Lung (tissue), 13 donors: ENCODE measurements around the gene NMUR1. TPM values are rescaled to one million over a fixed set of nuclear protein-coding genes. Genes with fewer than 3 reads are reported as not detected.

ENCODE experiments used
- ATAC-seq: fragments of 200-7000 bp; cut with Tn5 transposase; one replicate; pipeline ENCODE4 v1.9.1; 2020; ENCODE audit warnings: moderate number of reproducible peaks; ENCODE audit not compliant: insufficient read depth, low FRiP score
- DNase-seq, 3 donors: peaks; one replicate each; pipeline ENCODE4 v3.0.0-alpha.2; 2013 to 2017
- H3K27ac ChIP-seq, 2 donors: one replicate each; pipeline ENCODE4 v1.5.1; 2013; ENCODE audit warnings: mild to moderate bottlenecking in 2 of 2, moderate library complexity in 2 of 2, control low read depth in 1 of 2, inconsistent platforms in 1 of 2, low read depth in 1 of 2, low read length in 1 of 2
- H3K27me3 ChIP-seq, 3 donors: one replicate each; pipeline ENCODE4 v1.5.1; 2013; ENCODE audit warnings: low read length in 2 of 3; ENCODE audit not compliant: control insufficient read depth in 3 of 3, insufficient read depth in 3 of 3
- H3K36me3 ChIP-seq, 4 donors: one replicate each; pipeline ENCODE4 v1.5.1; 2013; ENCODE audit warnings: low read length in 4 of 4, mild to moderate bottlenecking in 1 of 4, moderate library complexity in 1 of 4; ENCODE audit not compliant: control insufficient read depth in 4 of 4, insufficient read depth in 4 of 4
- H3K4me1 ChIP-seq, 5 donors: one replicate each; pipeline ENCODE4 v1.5.1; 2013; ENCODE audit warnings: low read length in 5 of 5, mild to moderate bottlenecking in 2 of 5, moderate library complexity in 1 of 5; ENCODE audit not compliant: control insufficient read depth in 5 of 5, insufficient read depth in 5 of 5
- H3K4me3 ChIP-seq: one replicate; pipeline ENCODE4 v1.5.1; 2013; ENCODE audit warnings: mild to moderate bottlenecking, control low read depth, moderate library complexity
- H3K9ac ChIP-seq, 2 donors: one replicate each; pipeline ENCODE4 v1.5.1; 2013; ENCODE audit warnings: low read length in 2 of 2, control low read depth in 1 of 2; ENCODE audit not compliant: insufficient read depth in 1 of 2
- H3K9me3 ChIP-seq, 4 donors: one replicate each; pipeline ENCODE4 v1.5.1; 2013; ENCODE audit warnings: low read length in 3 of 4, mild to moderate bottlenecking in 1 of 4, moderate library complexity in 1 of 4; ENCODE audit not compliant: control insufficient read depth in 4 of 4, insufficient read depth in 3 of 4
- CTCF ChIP-seq: IDR thresholded peaks from 2 replicates; pipeline ENCODE4 v1.5.1; 2012; ENCODE audit warnings: mild to moderate bottlenecking; ENCODE audit errors: control extremely low read depth, extremely low read depth
- WGBS, 2 donors: extraction: QIAGEN DNeasy Blood & Tissue Kit; methylation state at CpG; one replicate each; pipeline ENCODE4 v1.1.7; 2013; 5-methylcytosine and 5-hydroxymethylcytosine counted together
- polyA plus RNA-seq, 2 donors: library from polyadenylated mRNA; stranded (reverse); fragments of 200-250 nt; gene quantifications; one replicate each; pipeline ENCODE4 v1.2.1, GENCODE V29; 2013
- small RNA-seq: library from RNA; depleted of rRNA; stranded (forward); fragments of <200 nt; gene quantifications from one replicate; pipeline ENCODE3, GENCODE V24; 2014; ENCODE audit warnings: low replicate concordance
- total RNA-seq, 2 donors: library from RNA; depleted of rRNA in 1 of 2; stranded (reverse); fragments of >200 nt in 1 of 2; gene quantifications; one replicate each; pipeline ENCODE4 v1.2.1, GENCODE V29; 2014 to 2021
- donor health status: control.
- donor health status: control.
- donor health status: Bipolar disorder and iron deficiency.
- donor health status: healthy.
- donor health status: DM: yes; HTN: yes; CAD: no.

Gene NMUR1
- total and polyA plus RNA-seq, 4 donors = 0.65 to 1.2 (median 0.80) TPM

GRCh38 chr2:231479455-231479854, 50.8 kb downstream of the NMUR1 start:
- Histone ChIP-seq H3K27ac (no peak overlapping the region), H3K4me3 (no peak overlapping the region), H3K36me3 (no peaks in the 10 kb centered on the region), H3K27me3 (no peaks in the 10 kb centered on the region), H3K9ac (no peak overlapping the region), H3K4me1 (peaks cover 0 to 7% (median 0%) of the 10 kb centered on the region in 5 donors), H3K9me3 (no peaks in the 10 kb centered on the region)
- DNase-seq (no peak), ATAC-seq (no peak)
- TF ChIP-seq CTCF = no peak
- 89% methylated on average over 9 of the region's 9 CpGs for WGBS, 2 donors

- no peak overlapping the region for H3K4me3 ChIP-seq
- no peaks in the 10 kb centered on the region for H3K27me3 ChIP-seq
- no peak for DNase-seq
- no peak for ATAC-seq
- WGBS, 2 donors = 80 to 89% methylated on average over 3 of the region's 3 CpGs
- no peaks in the 10 kb centered on the region for H3K4me1 ChIP-seq
- no peaks in the 10 kb centered on the region for H3K36me3 ChIP-seq
- no peaks in the 10 kb centered on the region for H3K9me3 ChIP-seq
- H3K9ac ChIP-seq = no peak overlapping the region
- no peak overlapping the region for H3K27ac ChIP-seq
- no peak for TF ChIP-seq CTCF
These were observed 53.3 kb downstream of the NMUR1 start for GRCh38 chr2:231476920-231477319.

GRCh38 chr2:231475965-231476364, 54.3 kb downstream of the NMUR1 start:
- Histone ChIP-seq H3K4me3 (no peak overlapping the region), H3K36me3 (no peaks in the 10 kb centered on the region), H3K9ac (no peak overlapping the region), H3K27ac (no peak overlapping the region), H3K4me1 (no peaks in the 10 kb centered on the region), H3K27me3 (no peaks in the 10 kb centered on the region), H3K9me3 (no peaks in the 10 kb centered on the region)
- no peak for TF ChIP-seq CTCF
- ATAC-seq (no peak), DNase-seq (no peak)
- 54 to 59% methylated on average over 3 of the region's 3 CpGs for WGBS, 2 donors

Small RNA genes lying within 50 kb of the gene (small RNA-seq; reads per million reads assigned to genes)
- not detected for gene RNU2-22P

Other genes starting within 250 kb of the NMUR1 start
- 10 to 100 TPM; 32.9 to 73.7 TPM for gene B3GNT7, start 134.7 kb downstream of the NMUR1 start, total RNA-seq
- 10 to 100 TPM; 18.9 to 22.2 TPM for gene B3GNT7, start 134.7 kb downstream of the NMUR1 start, polyA plus RNA-seq
- gene NCL, start 66.0 kb downstream of the NMUR1 start, total RNA-seq = 100 to 1,000 TPM; 321 to 373 TPM
- gene NCL, start 66.0 kb downstream of the NMUR1 start, polyA plus RNA-seq = 100 to 1,000 TPM; 144 to 341 TPM
- gene TEX44, start 62.4 kb upstream of the NMUR1 start, total RNA-seq = not detected
- not detected for gene TEX44, start 62.4 kb upstream of the NMUR1 start, polyA plus RNA-seq
- 100 to 1,000 TPM; 755 to 925 TPM for gene PTMA, start 178.1 kb upstream of the NMUR1 start, total RNA-seq
- 1,000 to 10,000 TPM; 1,633 to 1,655 TPM for gene PTMA, start 178.1 kb upstream of the NMUR1 start, polyA plus RNA-seq